IPS DF 4.7 (cell line): ENCODE measurements around the gene GDI2.
"Not testable (repeated sequence)": the region's sequence is repeated elsewhere in the genome, so short reads cannot be mapped to it uniquely, and the experiment has no call there.

ENCODE experiments used
- DNase-seq: peaks from one replicate; pipeline ENCODE4 v3.0.0-alpha.2; 2013; ENCODE audit warnings: low spot score; ENCODE audit errors: extremely low read depth

GDI2 gene

DNA sequence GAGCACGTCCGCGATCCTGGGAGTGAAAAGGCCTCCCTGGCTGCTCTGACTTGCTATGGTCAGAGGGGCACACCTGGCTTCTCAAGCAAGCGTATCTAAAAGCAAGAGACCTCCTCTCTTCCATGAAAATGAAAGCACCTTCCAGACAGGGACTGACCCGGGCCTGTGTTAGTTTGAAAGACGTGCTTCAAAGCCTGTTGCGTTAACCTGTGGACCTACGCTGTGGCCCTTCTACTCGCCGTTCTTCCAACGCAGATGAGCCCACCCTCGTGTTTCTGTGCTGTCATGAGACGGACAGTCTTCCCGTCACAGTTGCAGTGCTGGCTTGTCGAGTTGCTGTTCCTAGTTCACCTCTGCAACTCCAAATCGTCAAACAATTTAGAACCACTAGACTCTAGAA, 15.5 kb upstream of the GDI2 start:
- no peak for DNase-seq

DNA sequence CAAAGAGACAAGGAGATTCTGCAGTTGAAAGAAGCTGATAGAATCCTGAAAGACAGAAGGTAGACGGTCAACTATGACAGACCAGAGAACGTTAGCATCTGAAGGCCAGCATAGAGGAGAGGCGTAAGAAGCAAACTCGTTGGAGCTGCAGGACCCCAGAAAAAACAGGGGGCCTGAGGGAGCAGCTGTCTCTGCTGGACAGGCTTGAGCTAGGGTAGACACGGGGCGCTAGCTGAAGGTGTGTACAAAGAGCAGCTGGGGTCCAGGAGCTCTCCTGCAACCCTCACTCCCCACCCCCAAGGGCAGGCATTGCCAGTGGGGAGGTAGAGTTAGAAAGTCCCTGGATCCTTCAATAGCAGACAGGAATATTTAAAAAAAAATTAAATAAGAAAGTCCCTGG, 14.6 kb upstream of the GDI2 start:
- no peak for DNase-seq

DNA sequence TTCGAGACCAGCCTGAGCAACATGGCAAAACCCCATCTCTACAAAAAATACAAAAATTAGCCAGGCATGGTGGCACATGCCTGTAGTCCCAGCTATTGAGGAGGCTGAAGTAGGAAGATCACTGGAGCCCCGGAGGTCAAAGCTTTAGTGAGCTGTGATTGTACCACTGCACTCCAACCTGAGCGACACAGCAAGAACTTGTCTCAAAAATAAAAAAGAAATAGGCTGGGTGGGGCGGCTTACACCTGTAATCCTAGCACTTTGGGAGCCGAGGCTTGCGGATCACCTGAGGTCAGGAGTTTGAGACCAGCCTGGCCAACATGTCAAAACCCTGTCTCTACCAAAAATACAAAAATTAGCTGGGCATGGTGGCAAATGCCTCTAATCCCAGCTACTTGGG, 13.3 kb upstream of the GDI2 start:
- not testable (repeated sequence) for DNase-seq

DNA sequence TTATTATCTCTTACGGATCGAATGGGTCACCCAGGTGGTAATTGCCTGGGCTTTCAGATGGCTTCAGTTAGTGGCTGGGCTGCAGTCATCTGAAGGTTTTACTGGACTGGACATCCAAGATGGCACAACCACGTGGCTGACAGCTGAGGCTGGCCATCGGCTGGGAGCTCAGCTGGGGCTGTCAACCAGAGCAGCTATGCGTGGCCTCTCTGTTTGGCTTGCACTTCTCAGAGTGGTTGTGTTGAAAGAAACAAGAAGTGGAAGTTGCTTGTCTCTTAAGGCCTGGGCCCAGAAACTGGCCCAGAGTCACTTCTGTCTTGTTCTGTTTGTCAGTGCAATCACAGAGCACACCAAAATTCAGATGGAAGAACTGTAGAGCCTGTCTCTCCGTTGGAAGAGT, 5.7 kb upstream of the GDI2 start:
- DNase-seq, result no peak

DNA sequence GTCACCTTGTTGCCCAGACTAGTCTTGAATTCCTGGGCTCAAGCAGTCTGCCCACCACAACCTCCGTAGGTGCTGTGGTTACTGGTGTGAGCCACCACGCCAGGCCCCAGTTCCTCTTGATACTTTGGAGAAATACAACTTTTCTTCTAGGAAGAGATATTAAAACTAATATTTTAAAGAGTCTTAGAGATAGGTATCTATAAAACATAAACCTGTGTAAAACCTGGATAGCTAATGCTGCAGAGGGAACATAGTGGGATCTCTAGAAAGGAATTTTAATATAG, 4.8 kb upstream of the GDI2 start:
- no peak for DNase-seq

DNA sequence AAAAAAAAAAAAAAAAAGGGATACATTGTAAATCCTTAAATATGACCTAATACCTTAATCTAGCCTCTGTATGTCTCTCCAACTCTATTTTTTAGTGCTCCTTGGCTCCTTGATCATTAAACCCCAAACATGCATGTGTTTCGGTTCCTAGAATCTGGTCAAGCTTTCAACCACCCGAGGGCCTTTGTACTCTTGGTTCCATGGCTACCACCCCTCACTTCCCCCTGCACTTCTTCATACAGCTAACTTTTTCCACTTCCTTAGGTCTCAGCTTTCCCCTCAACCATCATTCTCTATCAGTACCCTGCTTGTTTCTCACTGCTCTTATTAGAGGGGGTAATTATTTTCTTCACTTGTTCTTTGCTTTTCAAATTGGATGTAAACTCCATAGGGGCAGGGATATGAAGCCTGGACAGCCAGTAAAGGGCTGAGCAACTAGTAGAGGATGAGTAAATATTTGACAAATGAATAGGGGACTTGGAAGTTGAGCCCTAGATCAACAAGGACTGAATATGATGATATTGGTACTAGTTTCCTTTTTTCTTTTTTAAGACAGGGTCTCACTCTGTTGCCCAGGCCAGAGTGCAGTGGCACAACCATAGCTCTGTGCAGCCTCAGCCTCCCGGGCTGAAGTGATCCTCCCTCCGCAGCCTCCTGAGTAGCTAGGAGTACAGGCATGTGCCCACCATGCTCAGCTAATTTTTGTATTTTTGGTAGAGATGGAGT, 4.3 kb upstream of the GDI2 start:
- DNase-seq, result no peak

DNA sequence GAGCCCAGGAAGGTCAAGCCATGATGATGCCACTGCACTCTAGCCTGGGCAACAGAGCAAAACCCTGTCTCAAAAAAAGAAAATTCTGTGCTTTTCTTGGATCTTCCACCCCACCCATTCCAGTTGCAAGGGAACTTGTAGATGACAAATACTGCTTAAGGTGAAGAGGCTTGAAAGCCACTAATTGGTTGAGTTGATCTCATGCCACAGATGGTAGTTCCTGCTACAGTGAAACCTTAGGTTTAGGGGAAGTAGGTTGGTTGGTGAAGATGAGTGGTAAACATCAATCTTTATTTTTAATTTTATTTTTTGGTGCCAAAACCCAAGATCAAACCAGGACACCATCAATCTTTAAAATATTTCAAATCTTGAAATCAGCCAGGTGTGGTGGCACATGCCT, 2.9 kb upstream of the GDI2 start:
- no peak for DNase-seq

DNA sequence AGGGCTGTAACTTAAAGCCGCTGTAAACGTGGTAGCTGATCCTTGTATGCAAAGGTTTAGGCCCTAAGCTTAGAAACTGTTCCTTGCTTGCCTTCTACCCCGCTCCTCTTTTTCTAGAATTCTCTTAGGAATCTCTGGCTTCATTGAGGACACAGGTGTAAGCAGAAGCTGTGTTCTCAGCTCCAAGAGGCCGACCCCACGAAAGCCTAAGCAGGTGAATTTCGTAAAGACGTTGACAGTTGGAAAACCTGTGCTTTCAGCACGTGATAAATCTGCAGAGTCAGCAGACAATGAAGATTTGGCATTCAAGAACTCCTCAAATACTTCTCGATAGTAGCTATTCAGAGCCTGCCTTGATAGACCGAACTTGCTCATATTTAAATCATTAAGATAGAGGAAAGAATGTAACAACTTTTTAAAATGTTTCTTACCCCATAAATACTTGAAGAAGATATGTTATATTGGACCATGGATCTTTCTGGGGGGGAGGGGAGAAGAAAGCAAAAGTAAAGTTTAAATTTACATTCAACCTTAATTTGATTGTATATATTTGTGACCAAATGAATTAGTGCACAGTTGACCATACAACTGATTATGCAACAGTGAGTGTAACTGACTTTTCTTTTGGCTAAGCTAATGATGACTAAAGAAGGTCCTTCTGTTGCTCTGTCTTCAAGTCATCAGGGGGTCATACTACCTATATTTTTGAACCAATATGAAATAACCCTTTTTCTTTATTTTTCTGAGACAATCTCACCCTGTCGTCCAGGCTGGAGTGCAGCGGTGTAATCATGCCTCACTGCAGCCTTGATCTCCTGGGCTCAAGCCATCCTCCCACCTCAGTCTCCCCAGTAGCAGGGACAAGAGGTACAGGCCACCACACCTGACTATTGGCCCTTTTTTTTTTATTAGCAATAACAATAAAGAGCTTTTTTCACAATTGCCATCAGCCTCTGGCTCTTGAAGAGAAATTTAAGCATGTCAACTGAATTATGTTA, 1.2 kb upstream of the GDI2 start:
- DNase-seq, result no peak

DNA sequence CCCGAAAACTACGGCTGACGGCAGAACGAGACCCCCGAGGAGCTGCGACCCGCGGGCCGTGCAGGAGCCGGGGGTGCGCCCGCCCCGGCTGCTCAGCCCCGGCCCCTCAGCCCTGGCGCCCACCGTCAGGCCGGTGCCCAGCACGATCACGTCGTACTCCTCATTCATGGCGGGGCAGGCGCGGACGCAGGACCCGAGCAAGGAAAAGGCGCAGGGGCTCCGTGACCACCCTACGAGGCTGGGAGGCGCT, 218 bp downstream of the GDI2 start:
- no peak for DNase-seq

DNA sequence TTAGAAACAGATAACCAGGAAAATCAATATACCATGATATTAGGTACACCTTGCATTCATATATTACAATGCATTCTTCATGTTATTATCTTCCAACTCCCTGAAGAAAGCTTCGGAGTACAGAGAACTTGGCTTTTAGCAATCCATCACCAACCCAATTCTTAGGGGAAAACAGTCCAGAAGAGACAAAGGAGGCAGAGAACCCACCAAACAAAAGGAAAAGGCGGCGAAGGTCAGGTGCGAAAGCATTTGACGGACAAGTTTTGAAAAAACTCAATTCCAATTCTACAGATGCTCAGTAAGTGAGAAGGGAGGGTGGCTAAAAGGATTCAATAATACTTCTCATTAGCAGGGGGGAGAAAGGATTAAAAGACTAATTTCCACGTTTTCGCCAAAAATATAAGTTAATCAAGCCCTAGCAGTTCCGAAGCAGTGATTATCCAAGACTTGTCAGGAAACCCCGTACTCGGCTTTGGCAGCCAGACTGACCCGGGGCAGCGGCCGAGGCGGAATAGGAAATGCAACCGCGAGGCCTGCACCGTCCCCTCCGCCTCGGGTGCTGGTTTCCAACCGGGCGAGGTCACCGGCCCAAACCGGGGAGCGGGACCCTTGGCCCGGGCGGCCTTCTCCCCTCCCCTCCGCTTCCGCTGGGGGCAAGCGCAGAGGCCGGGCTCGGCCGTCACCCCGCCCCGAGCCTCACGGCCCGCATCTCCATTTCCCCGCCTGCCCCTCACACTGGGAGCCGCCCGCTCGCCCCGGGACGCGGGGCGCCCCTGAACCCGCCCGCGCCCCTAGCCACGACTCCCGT, 747 bp downstream of the GDI2 start:
- no peak for DNase-seq

DNA sequence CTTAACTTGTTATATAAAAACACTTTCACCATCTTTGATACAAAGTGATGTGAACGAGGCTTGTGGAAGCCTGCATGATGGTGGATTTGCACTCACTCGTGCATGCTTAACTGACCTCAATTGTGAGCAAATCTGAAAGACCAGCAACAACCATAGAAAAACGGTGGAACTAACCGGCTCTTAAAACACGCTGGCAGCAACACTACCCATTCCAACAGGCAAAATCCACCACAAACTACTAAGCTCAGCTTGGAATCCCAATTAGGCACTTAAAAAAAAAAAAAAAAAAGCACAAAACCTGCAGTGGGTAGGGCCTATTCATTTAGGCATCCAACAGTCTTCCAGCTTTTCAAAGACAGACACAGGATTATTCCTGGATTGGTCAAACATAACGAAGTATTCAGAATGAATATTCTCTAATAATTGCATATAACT, 1.8 kb downstream of the GDI2 start:
- DNase-seq, result no peak

DNA sequence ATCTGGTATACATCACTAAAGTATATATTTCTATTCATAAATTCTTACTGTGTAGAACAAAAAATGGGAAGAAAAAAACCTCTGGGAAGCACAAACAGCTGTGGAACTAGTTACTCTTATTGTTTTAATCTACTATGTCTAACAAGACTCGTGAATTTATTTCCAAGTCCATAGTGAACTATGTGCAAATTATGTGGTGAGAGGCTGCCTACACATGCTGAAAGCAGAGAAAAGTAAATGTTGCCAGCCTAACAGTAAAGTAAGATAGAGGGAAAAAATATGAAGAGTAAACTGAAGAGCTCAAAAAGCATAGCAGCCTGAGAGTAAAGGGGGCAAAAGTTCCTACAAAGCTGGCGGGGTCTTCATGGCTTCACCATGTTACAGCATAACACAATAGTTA, 3.0 kb downstream of the GDI2 start:
- DNase-seq, result no peak

DNA sequence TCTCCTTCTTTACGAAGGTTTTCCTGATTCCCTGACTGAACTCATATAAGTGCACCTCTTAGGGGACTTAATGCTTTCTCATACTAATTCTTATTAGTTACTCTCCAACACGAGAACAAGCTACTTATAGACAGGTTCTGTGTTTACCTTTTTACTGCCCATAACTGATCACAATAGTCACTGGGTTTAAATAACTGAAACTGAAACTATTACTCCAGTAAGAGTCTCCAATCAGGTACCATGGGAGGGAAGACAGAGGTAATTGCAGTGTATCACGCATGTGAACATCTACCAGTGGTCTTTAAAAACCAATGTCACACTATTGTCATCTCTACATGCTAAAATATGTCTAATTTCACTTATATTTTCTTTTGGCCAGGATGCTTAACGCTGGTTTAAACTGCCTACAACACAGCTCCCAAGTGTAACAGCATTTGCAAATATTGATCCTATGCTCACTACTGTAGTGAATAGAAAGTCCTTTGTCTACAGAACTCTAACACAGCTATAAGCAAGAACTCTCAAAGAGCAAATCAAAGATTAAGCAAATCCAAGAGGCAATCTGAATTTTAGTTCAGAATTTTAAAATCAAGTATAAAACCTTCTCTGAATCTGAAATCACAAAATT, 3.6 kb downstream of the GDI2 start:
- DNase-seq, result no peak

DNA sequence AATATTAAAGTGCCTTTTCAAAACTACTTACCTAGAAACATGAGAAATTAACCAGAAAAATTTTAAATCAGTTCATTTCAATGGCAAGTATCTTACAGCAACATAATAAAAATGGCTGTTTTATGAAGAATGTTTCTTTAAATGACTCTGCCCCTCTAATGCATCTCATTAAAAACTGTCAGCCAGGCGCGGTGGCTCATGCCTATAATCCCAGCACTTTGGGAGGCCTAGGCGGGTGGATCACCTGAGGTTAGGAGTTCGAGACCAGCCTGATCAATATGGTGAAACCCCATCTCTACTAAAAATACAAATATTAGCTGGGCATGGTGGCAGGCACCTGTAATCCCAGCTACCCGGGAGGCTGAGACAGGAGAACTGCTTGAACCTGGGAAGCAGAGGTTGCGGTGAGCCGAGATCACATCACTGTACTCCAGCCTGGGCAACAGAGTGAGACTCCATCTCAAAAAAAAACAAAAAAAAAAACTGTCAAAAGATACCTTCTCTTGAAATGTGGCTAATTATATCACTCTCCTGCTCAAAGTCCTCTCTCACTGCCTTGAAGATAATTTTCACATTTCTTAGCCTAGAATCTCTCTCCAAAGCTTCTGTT, 4.3 kb downstream of the GDI2 start:
- not testable (repeated sequence) for DNase-seq

DNA sequence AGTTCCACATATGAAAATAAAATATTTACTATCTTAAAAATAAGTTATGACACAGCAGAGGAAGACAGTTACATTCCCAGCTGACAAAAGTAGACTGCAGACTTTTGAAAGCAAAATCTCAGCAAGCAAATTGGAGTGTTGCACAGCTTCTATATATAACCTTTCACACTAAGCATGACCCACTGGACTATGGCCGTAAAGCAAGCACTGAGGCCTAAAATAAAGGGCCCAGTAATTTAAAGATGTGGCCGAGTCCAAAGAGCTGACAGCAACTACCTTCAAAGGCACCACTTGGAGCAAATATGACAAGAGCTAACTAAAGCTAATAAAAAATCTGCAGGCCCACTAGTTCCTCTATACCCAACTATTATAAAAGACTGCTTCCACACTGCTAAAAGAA, 6.5 kb downstream of the GDI2 start:
- DNase-seq, result no peak

DNA sequence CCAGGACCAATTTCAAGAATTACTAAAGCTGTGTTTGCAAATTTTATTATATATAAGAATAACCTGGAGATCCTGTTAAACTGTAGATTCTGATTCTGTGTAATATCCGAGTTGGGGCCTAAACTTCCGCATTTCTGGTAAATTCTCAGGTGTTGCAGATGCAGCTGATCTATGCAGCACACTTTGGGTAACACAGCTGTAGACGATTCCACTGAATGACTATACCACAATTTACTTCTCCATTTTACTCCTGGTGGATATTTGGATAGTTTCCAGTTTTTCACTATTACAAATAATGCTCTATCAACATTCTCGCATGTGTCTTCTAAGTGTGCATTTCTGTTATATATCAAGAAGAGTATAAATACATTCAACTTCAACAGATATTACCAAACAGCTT, 7.5 kb downstream of the GDI2 start:
- no peak for DNase-seq

DNA sequence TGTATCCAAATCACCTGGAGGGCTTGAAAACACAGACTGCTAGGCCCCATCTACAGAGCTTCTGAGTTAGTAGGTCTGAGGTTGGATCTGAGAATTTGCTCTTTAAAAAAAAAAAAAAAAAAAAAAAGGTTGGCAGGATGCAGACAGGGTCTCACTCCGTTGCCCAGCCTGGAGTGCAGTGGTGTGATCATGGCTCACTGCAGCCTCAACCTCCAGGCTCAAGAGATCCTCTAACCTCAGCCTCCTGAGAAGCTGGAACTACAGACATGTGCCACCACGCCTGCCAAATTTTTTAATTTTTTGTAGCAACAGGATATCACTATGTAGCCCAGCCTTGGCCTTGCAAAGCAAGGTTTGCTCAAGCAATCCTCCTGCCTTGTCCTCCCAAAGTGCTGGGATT, 8.0 kb downstream of the GDI2 start:
- DNase-seq, result no peak

DNA sequence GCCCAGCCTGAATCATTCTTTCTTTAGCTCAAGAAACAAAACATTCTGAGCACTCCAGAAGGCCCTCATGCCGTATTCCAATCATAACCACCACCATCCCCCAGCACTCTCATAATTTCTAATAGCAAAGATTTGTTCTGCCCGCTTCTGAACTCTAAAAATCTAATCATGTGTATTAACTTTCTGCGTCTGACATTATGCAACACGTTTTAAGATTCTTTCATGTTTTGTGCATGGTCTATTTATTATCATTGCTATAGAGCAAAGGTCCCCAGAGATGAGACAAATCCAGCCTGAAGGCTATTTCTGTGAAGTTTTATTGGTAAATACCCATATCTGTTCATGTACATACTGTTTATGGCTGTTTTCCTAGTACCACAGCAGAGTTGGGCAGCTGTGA, 8.8 kb downstream of the GDI2 start:
- no peak for DNase-seq

DNA sequence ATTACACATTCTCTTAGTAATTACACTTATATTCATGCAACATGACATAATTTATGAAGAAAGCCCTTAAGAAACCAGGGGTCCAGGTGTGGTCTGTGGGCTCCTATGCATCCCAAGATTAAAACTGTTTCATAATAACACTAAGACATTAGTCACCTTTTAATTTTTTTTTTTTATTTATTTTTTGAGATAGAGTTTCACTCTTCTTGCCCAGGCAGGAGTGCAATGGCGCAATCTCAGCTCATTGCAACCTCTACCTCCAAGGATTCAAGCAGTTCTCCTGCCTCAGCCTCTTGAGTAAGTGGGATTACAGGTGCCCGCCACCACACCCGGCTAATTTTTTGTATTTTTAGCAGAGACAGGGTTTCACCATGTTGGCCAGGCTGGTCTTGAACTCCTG, 12.5 kb downstream of the GDI2 start:
- DNase-seq, result no peak

DNA sequence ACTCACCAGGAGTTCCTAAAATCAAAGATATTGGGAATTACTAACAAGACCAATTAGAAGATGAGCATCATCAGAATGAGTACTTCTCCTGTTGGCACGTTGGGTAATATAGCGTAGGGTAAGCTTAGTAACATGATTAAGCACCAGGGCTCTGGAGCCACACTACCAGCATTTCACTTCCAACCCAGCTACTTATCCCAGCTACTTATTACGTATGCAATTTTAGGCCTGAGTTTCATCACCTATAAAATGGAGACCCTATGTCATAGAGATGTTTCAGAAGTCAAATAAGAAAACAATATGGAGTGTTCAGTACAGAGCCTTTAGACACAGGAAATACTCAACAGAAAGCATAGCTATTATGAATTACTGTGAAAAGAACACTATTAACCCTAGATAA, 19.0 kb downstream of the GDI2 start:
- DNase-seq, result no peak

DNA sequence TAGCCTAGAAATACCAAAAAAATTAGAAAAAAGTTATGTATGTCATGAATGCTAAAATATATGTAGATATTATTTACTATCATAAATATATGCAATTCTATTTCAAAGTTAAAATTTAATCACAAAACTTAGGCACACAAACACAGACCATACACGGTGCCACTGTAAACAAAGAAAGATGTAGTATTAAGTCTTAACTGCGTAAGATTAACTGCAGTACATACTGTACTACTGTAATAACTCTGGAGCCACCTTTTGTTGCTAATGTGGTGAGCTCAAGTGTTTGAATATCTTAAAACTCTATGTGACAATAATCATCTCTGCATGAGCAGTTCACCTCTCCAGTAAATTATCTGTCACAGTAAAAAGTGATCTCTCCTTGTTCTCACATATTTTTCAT, 23.6 kb downstream of the GDI2 start:
- no peak for DNase-seq

DNA sequence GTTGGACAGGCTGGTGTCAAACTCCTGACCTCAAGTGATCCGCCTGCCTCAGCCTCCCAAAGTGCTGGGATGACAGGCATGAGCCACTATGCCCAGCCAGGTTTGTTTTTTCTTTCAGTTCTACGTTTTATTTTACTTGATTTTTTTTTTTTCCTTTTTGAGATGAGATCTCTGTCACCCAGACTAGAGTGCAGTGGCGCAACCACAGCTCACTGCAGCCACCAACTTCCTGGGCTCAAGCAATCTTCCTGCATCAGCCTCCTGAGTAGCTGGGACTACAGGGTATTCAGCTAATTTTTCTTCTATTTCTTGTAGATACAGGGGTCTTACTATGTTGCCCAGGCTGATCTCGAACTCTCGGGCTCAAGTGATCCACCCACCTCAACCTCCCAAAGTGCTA, 24.3 kb downstream of the GDI2 start:
- DNase-seq, result no peak
